IMR-90 (cell line): ENCODE data around the gene IL1B. TPM values are rescaled to one million over a fixed set of nuclear protein-coding genes. Genes with fewer than 3 reads are reported as not detected.
A peak's percentile ranks its signal among the peaks of the same experiment; 100 is the strongest.

ENCODE experiments used
- ATAC-seq: fragments of 200-7000 bp; cut with Tn5 transposase; 2 replicates; pipeline ENCODE4 v1.9.1; 2020; ENCODE audit warnings: low read depth, mild to moderate bottlenecking, moderate library complexity
- BruUV-seq: library from RNA; stranded (reverse); fragments of 400-500 nt; replicated peaks from 2 replicates; lab custom pipeline; 2021; lab: Mats Ljungman, UMichigan
- CTCF ChIA-PET: fragments of 300-600 bp; formaldehyde crosslinking; extraction: SDS; loops from one replicate; lab custom pipeline; 2021; ENCODE audit warnings: antibody characterized with exemption; lab: Yijun Ruan, JAX
- POLR2A ChIA-PET: fragments of 300-600 bp; sonication (Branson Sonifier 250); formaldehyde crosslinking; loops from one replicate; lab custom pipeline; 2022; ENCODE audit warnings: antibody characterized with exemption; ENCODE audit not compliant: unreplicated experiment; lab: Charles Lee
- DNase-seq: peaks from one replicate; pipeline ENCODE4 v3.0.0; 2013
- H2AFZ ChIP-seq: replicated peaks from 2 replicates; pipeline ENCODE3; 2013; ENCODE audit warnings: low read length, mild to moderate bottlenecking; ENCODE audit not compliant: poor library complexity
- H2AK5ac ChIP-seq: 2 replicates; pipeline ENCODE4 v1.6.1; 2013; ENCODE audit warnings: low read depth, low read length, inconsistent platforms
- H2AK9ac ChIP-seq: replicated peaks from 2 replicates; pipeline ENCODE3; 2013; ENCODE audit warnings: mild to moderate bottlenecking, low read depth, low read length, moderate library complexity; ENCODE audit not compliant: poor library complexity
- H2BK120ac ChIP-seq: 2 replicates; pipeline ENCODE4 v1.6.1; 2013; ENCODE audit warnings: low read depth, low read length, inconsistent platforms
- H2BK15ac ChIP-seq: 3 replicates; pipeline ENCODE4 v1.6.1; 2013; ENCODE audit warnings: low read depth, low read length, inconsistent platforms
- H2BK20ac ChIP-seq: 2 replicates; pipeline ENCODE4 v1.6.1; 2013; ENCODE audit warnings: low read depth, mild to moderate bottlenecking, inconsistent platforms, low read length, moderate library complexity
- H2BK5ac ChIP-seq: 2 replicates; pipeline ENCODE4 v1.6.1; 2013; ENCODE audit warnings: mild to moderate bottlenecking, low read depth, low read length, inconsistent platforms; ENCODE audit not compliant: poor library complexity, severe bottlenecking
- H3K14ac ChIP-seq: replicated peaks from 2 replicates; pipeline ENCODE4 v1.6.1; 2013; ENCODE audit warnings: low read depth, low read length, inconsistent platforms
- H3K18ac ChIP-seq: 2 replicates; pipeline ENCODE4 v1.6.1; 2013; ENCODE audit warnings: low read depth, low read length, control low read depth
- H3K23ac ChIP-seq: 2 replicates; pipeline ENCODE4 v1.6.1; 2013; ENCODE audit warnings: low read depth, low read length, inconsistent platforms
- H3K27ac ChIP-seq: 2 replicates; pipeline ENCODE4 v1.5.1; 2013; ENCODE audit warnings: mild to moderate bottlenecking, control low read depth, low read length; ENCODE audit not compliant: insufficient read depth
- H3K27me3 ChIP-seq: 2 replicates; pipeline ENCODE4 v1.6.1; 2013; ENCODE audit warnings: low read length; ENCODE audit not compliant: control insufficient read depth, insufficient read depth
- H3K36me3 ChIP-seq: 2 replicates; pipeline ENCODE4 v1.6.1; 2013; ENCODE audit warnings: low read length, mixed read lengths; ENCODE audit not compliant: control insufficient read depth, insufficient read depth
- H3K4ac ChIP-seq: 2 replicates; pipeline ENCODE4 v1.6.1; 2013; ENCODE audit warnings: low read depth, low read length, inconsistent platforms
- H3K4me1 ChIP-seq: 2 replicates; pipeline ENCODE4 v1.6.1; 2013; ENCODE audit warnings: low read length, mixed read lengths; ENCODE audit not compliant: control insufficient read depth, insufficient read depth
- H3K4me2 ChIP-seq: 2 replicates; pipeline ENCODE4 v1.6.1; 2013; ENCODE audit warnings: low read depth, mild to moderate bottlenecking, control low read depth, low read length, moderate library complexity
- H3K4me3 ChIP-seq: 2 replicates; pipeline ENCODE4 v1.5.1; 2013; ENCODE audit warnings: low read depth, mild to moderate bottlenecking, control low read depth, low read length, moderate library complexity; ENCODE audit not compliant: insufficient read depth
- H3K56ac ChIP-seq: 2 replicates; pipeline ENCODE4 v1.6.1; 2013; ENCODE audit warnings: low read length, inconsistent platforms; ENCODE audit not compliant: insufficient read depth; ENCODE audit errors: extremely low read depth
- H3K79me1 ChIP-seq, 2 experiments: 2 replicates each; pipeline ENCODE4 v1.6.1; 2013; ENCODE audit warnings: low read length in 2 of 2, inconsistent platforms in 1 of 2, low read depth in 1 of 2
- H3K9ac ChIP-seq: 2 replicates; pipeline ENCODE4 v1.6.1; 2013; ENCODE audit warnings: low read depth, low read length, control low read depth
- H3K9me1 ChIP-seq: 2 replicates; pipeline ENCODE4 v1.6.1; 2013; ENCODE audit warnings: low read length, inconsistent platforms; ENCODE audit not compliant: insufficient read depth
- H3K9me3 ChIP-seq: 2 replicates; pipeline ENCODE4 v1.6.1; 2013; ENCODE audit warnings: low read length; ENCODE audit not compliant: control insufficient read depth, insufficient read depth
- H4K20me1 ChIP-seq: 2 replicates; pipeline ENCODE4 v1.6.1; 2013; ENCODE audit warnings: low read length, inconsistent platforms; ENCODE audit not compliant: insufficient read depth
- H4K5ac ChIP-seq: 2 replicates; pipeline ENCODE4 v1.6.1; 2013; ENCODE audit warnings: mild to moderate bottlenecking, low read depth, low read length, control low read depth
- H4K8ac ChIP-seq, 2 experiments: 2 replicates each; pipeline ENCODE4 v1.6.1; 2013; ENCODE audit warnings: low read depth in 2 of 2, low read length in 2 of 2, control low read depth in 1 of 2, inconsistent platforms in 1 of 2
- H4K91ac ChIP-seq: 2 replicates; pipeline ENCODE4 v1.6.1; 2013; ENCODE audit warnings: low read depth, low read length, inconsistent platforms; ENCODE audit not compliant: insufficient read depth
- BHLHE40 ChIP-seq: fragments of 150-350 bp; IDR thresholded peaks from 2 replicates; pipeline ENCODE4 v1.6.1; 2016; ENCODE audit warnings: mild to moderate bottlenecking, low read depth, low read length
- CEBPB ChIP-seq: IDR thresholded peaks from 2 replicates; pipeline ENCODE4 v1.6.1; 2012; ENCODE audit warnings: low read depth, low read length, improper control_type of control experiment
- FOS ChIP-seq: fragments of 150-350 bp; IDR thresholded peaks from 2 replicates; pipeline ENCODE4 v1.6.1; 2016; ENCODE audit warnings: low read depth, low read length
- MAFK ChIP-seq: IDR thresholded peaks from 2 replicates; pipeline ENCODE4 v1.6.1; 2012; ENCODE audit warnings: low read depth, low read length, improper control_type of control experiment
- RFX5 ChIP-seq: IDR thresholded peaks from 2 replicates; pipeline ENCODE4 v1.8.0; 2012; ENCODE audit warnings: low read depth, mild to moderate bottlenecking, low read length, moderate library complexity
- USF2 ChIP-seq: fragments of 150-350 bp; IDR thresholded peaks from 2 replicates; pipeline ENCODE4 v1.6.1; 2017; ENCODE audit warnings: mild to moderate bottlenecking, antibody characterized with exemption, low read length, low read depth
- WGBS, 2 experiments: methylation state at CpG; one replicate each; pipeline versions ENCODE4 v1.1.5 to v1.1.7; 2013; ENCODE audit warnings: missing lambda C conversion rate in 2 of 2; ENCODE audit not compliant: insufficient read length in 1 of 2; ENCODE audit errors: extremely low coverage in 2 of 2; 5-methylcytosine and 5-hydroxymethylcytosine counted together
- dilution Hi-C: fragments of 300-500 bp; cut with HindIII; formaldehyde crosslinking; loops from one replicate; pipeline ENCODE4 v1.14.3; 2018; ENCODE audit warnings: low sequenced_read_pairs; ENCODE audit not compliant: unreplicated experiment
- in situ Hi-C: fragments of 300-500 bp; cut with MboI; formaldehyde crosslinking; loops from 3 replicates; pipeline ENCODE4 v1.14.3; 2019; ENCODE audit warnings: low sequenced_read_pairs, inconsistent platforms, mixed read lengths
- intact Hi-C: fragments of 100-400 bp; cut with micrococcal nuclease; formaldehyde crosslinking; loops from 2 replicates; pipeline ENCODE4 v1.10.0; 2022
- polyA plus RNA-seq, 3 experiments: library from polyadenylated mRNA; depleted of rRNA; stranded (reverse); fragments of >200 nt; gene quantifications; 2 replicates each; pipeline ENCODE4 v1.2.3, GENCODE V29; 2012; ENCODE audit warnings: low replicate concordance in 1 of 3
- total RNA-seq: library from RNA; depleted of rRNA; stranded (reverse); fragments of >200 nt; gene quantifications from 2 replicates; pipeline ENCODE4 v1.2.3, GENCODE V29; 2012

Gene IL1B
- total and polyA plus RNA-seq, 2 of the 4 experiments (the other 2 are of a cell fraction), result 3.0 to 4.4 TPM

GRCh38 chr2:112803691-112804521 lies 32.7 kb downstream of the IL1B start:
- no peak overlapping the region for H3K9ac ChIP-seq
- H3K9me3 ChIP-seq, result no peaks in the 10 kb centered on the region
- 0 out of 2 replicates have a peak, but pooled peaks have one; percentile 35 for TF ChIP-seq BHLHE40
- no peak for TF ChIP-seq RFX5
- TF ChIP-seq MAFK, result peak; percentile 59
- TF ChIP-seq FOS, result peak; percentile 46
- no peak for TF ChIP-seq USF2
- peak; percentile 79 for TF ChIP-seq CEBPB

More at GRCh38 chr2:112803691-112804521, 32.7 kb downstream of the IL1B start:
- WGBS, 2 experiments, result 60% methylated on average over 1 of the region's 5 CpGs; no CpG with 5 or more reads in 1 of the 2 experiments
- peak overlapping the region; percentile 58; the same call in 1 of the 2 replicates for H4K91ac ChIP-seq
- H3K27ac ChIP-seq, result no peak overlapping the region; the same call in 1 of the 2 replicates
- H3K9me1 ChIP-seq, result peaks cover 11% of the 10 kb centered on the region
- H4K20me1 ChIP-seq, result no peaks in the 10 kb centered on the region
- peak overlapping the region; percentile 90; the same call in 1 of the 2 replicates for H2BK20ac ChIP-seq
- peak overlapping the region; percentile 80 for H2BK5ac ChIP-seq
- in situ Hi-C loops, result no loop called here
- no peaks in the 10 kb centered on the region; the same call in 1 of the 2 replicates for H3K4me1 ChIP-seq
- peak overlapping the region; percentile 66 for H3K23ac ChIP-seq
- H3K4me2 ChIP-seq, result peak overlapping the region; percentile 44; the same call in 1 of the 2 replicates
- peaks cover 0 to 13% of the 10 kb centered on the region in 2 experiments; a peak in 2 of 4 replicates for H3K79me1 ChIP-seq
- CTCF ChIA-PET, result no interaction called here
- intact Hi-C loops, result no loop called here
- peak overlapping the region; percentile 9; the same call in 2 of the 3 replicates for H2BK15ac ChIP-seq
- H2AFZ ChIP-seq, result no peak overlapping the region
- peak overlapping the region; percentile 55 for H2BK120ac ChIP-seq
- no TSS peak for BruUV-seq
- peak overlapping the region; percentile 35; the same call in 1 of the 2 replicates for H3K14ac ChIP-seq
- H4K8ac ChIP-seq, result peak overlapping the region in 1 of 2 experiments; percentile 56; a peak in 2 of 4 replicates
- peak overlapping the region; percentile 66; the same call in 1 of the 2 replicates for H3K18ac ChIP-seq
- dilution Hi-C loops, result no loop called here
- DNase-seq, result peak; percentile 94
- peak overlapping the region; percentile 61 for H3K4ac ChIP-seq
- no peaks in the 10 kb centered on the region for H3K27me3 ChIP-seq
- H3K56ac ChIP-seq, result no peak overlapping the region
- H3K36me3 ChIP-seq, result no peaks in the 10 kb centered on the region
- peak overlapping the region; percentile 80 for H2AK5ac ChIP-seq
- H3K4me3 ChIP-seq, result no peak overlapping the region
- no peak overlapping the region for H2AK9ac ChIP-seq
- H4K5ac ChIP-seq, result peak overlapping the region; percentile 61; the same call in 1 of the 2 replicates
- ATAC-seq, result peak; percentile 88
- POLR2A ChIA-PET, result interaction anchor here (0.6 kb wide), 1 partner anchor 22 kb away, joined by 3 read pairs; no protein-coding TSS in a partner anchor
